HCT116 (cell line): ENCODE data around the gene SUGCT. TPM values are rescaled to one million over a fixed set of nuclear protein-coding genes. Genes with fewer than 3 reads are reported as not detected.

Source experiments
- ATAC-seq: fragments of 200-7000 bp; cut with Tn5 transposase; 2 replicates; pipeline ENCODE4 v1.9.1; 2020; ENCODE audit warnings: mild to moderate bottlenecking, moderate library complexity
- BruUV-seq: library from RNA; stranded (reverse); fragments of 400-500 nt; replicated peaks from 2 replicates; lab custom pipeline; 2021; lab: Mats Ljungman, UMichigan
- CTCF ChIA-PET: fragments of 300-600 bp; sonication (Branson Sonifier 250); formaldehyde crosslinking; loops from one replicate; lab custom pipeline; 2021; ENCODE audit warnings: antibody characterized with exemption; lab: Charles Lee
- POLR2A ChIA-PET: fragments of 300-600, 350-600 bp; sonication (Branson Sonifier 250); formaldehyde crosslinking; loops from one replicate; lab custom pipeline; 2021; ENCODE audit warnings: antibody characterized with exemption; lab: Charles Lee
- RAD21 ChIA-PET, 2 experiments: fragments of 300-600 bp; sonication (Branson Sonifier 250); formaldehyde crosslinking; loops; one replicate each; lab custom pipeline; 2023; ENCODE audit warnings: low total read pairs in 2 of 2; ENCODE audit not compliant: uncharacterized antibody in 2 of 2, unreplicated experiment in 2 of 2, low non-redundant PET in 1 of 2; lab: Charles Lee
- DNase-seq: peaks from one replicate; pipeline ENCODE4 v3.0.0-alpha.2; 2010; ENCODE audit warnings: low read depth, low spot score
- H2AFZ ChIP-seq: fragments of 200-600 bp; shearing (Covaris generic), sonication (generic); 2 replicates; pipeline ENCODE4 v1.6.1; 2017; ENCODE audit warnings: low read depth, mixed run types, mixed read lengths, antibody characterized with exemption, low read length; ENCODE audit not compliant: poor library complexity, severe bottlenecking
- H3K27ac ChIP-seq: 2 replicates; pipeline ENCODE4 v1.5.1; 2012; ENCODE audit warnings: low read depth, low read length
- H3K27me3 ChIP-seq: fragments of 200-600 bp; sonication (generic); 2 replicates; pipeline ENCODE4 v1.6.1; 2016; ENCODE audit warnings: mixed run types, low read length, mixed read lengths; ENCODE audit not compliant: insufficient read depth
- H3K36me3 ChIP-seq, 2 experiments: fragments of 200-500 bp in 1 of 2; fragments of 200-600 bp in 1 of 2; sonication (Bioruptor generic) in 1 of 2; sonication (generic) in 1 of 2; 2 replicates each; pipeline versions ENCODE4 v1.5.1 to v1.6.1; 2014 to 2016; ENCODE audit warnings: low read length in 2 of 2, inconsistent platforms in 1 of 2, mixed read lengths in 1 of 2, mixed run types in 1 of 2; ENCODE audit not compliant: insufficient read depth in 2 of 2, control insufficient read depth in 1 of 2
- H3K4me1 ChIP-seq, 2 experiments: fragments of 200-600 bp in 1 of 2; sonication (generic) in 1 of 2; 2 replicates each; pipeline versions ENCODE4 v1.5.1 to v1.6.1; 2012 to 2017; ENCODE audit warnings: low read length in 2 of 2, inconsistent platforms in 1 of 2, mild to moderate bottlenecking in 1 of 2, mixed read lengths in 1 of 2, mixed run types in 1 of 2, moderate library complexity in 1 of 2; ENCODE audit not compliant: insufficient read depth in 2 of 2, control insufficient read depth in 1 of 2
- H3K4me2 ChIP-seq: fragments of 200-600 bp; sonication (generic); 2 replicates; pipeline ENCODE4 v1.6.1; 2017; ENCODE audit warnings: mixed run types, low read length, mixed read lengths
- H3K4me3 ChIP-seq, 2 experiments: fragments of 200-600 bp in 1 of 2; sonication (generic) in 1 of 2; replicated peaks in 1 of 2; 2 replicates each; pipeline ENCODE4 v1.5.1; 2011 to 2016; ENCODE audit warnings: low read length in 2 of 2, control low read depth in 1 of 2, low read depth in 1 of 2, mild to moderate bottlenecking in 1 of 2, mixed read lengths in 1 of 2, mixed run types in 1 of 2
- H3K79me2 ChIP-seq: fragments of 200-600 bp; sonication (generic); 2 replicates; pipeline ENCODE4 v1.6.1; 2017; ENCODE audit warnings: mild to moderate bottlenecking, mixed run types, low read length, moderate library complexity, mixed read lengths; ENCODE audit not compliant: insufficient read depth
- H3K9ac ChIP-seq: fragments of 200-600 bp; sonication (generic); 2 replicates; pipeline ENCODE4 v1.6.1; 2016; ENCODE audit warnings: low read length, mixed read lengths
- H3K9me2 ChIP-seq: fragments of 200-600 bp; sonication (generic), shearing (Covaris generic); 2 replicates; pipeline ENCODE4 v1.6.1; 2017; ENCODE audit warnings: mixed run types, mild to moderate bottlenecking, moderate library complexity; ENCODE audit not compliant: insufficient read depth
- H3K9me3 ChIP-seq, 2 experiments: fragments of 200-500 bp in 1 of 2; fragments of 200-600 bp in 1 of 2; sonication (Bioruptor generic) in 1 of 2; sonication (generic) in 1 of 2; 2 replicates each; pipeline ENCODE4 v1.6.1; 2014 to 2017; ENCODE audit warnings: low read length in 2 of 2, mixed read lengths in 2 of 2, inconsistent platforms in 1 of 2, low read depth in 1 of 2, mild to moderate bottlenecking in 1 of 2, mixed run types in 1 of 2, moderate library complexity in 1 of 2; ENCODE audit not compliant: control insufficient read depth in 1 of 2, insufficient read depth in 1 of 2
- H4K20me1 ChIP-seq: fragments of 200-600 bp; sonication (generic), shearing (Covaris generic); 2 replicates; pipeline ENCODE4 v1.6.1; 2017; ENCODE audit warnings: mixed run types, mild to moderate bottlenecking, moderate library complexity; ENCODE audit not compliant: insufficient read depth
- CEBPB ChIP-seq: IDR thresholded peaks from 2 replicates; pipeline ENCODE4 v1.6.1; 2012; ENCODE audit warnings: low read depth
- EGR1 ChIP-seq: IDR thresholded peaks from 2 replicates; pipeline ENCODE4 v1.6.1; 2012; ENCODE audit warnings: low read depth
- ELF1 ChIP-seq: IDR thresholded peaks from 2 replicates; pipeline ENCODE4 v1.6.1; 2012; ENCODE audit warnings: low read depth, borderline replicate concordance
- EZH2 ChIP-seq: fragments of 200-600 bp; sonication (generic); IDR thresholded peaks from 2 replicates; pipeline ENCODE4 v1.6.1; 2017; ENCODE audit warnings: antibody characterized with exemption, mixed run types
- EZH2phosphoT487 ChIP-seq: fragments of 200-600 bp; IDR thresholded peaks from 2 replicates; pipeline ENCODE4 v1.6.1; 2018; ENCODE audit warnings: antibody characterized with exemption, borderline replicate concordance
- FOSL1 ChIP-seq: IDR thresholded peaks from 2 replicates; pipeline ENCODE4 v1.6.1; 2012; ENCODE audit warnings: low read depth
- POLR2A ChIP-seq: IDR thresholded peaks from 2 replicates; pipeline ENCODE4 v1.7.0; 2011; ENCODE audit warnings: borderline replicate concordance; ENCODE audit not compliant: insufficient read depth, insufficient read length; ENCODE audit errors: extremely low read depth
- POLR2AphosphoS5 ChIP-seq: IDR thresholded peaks from 2 replicates; pipeline ENCODE4 v1.6.1; 2011; ENCODE audit warnings: mild to moderate bottlenecking, low read depth, low read length, moderate library complexity
- SIN3A ChIP-seq: IDR thresholded peaks from 2 replicates; pipeline ENCODE4 v1.6.1; 2012; ENCODE audit warnings: low read depth
- SP1 ChIP-seq: IDR thresholded peaks from 2 replicates; pipeline ENCODE4 v1.6.1; 2012; ENCODE audit warnings: low read depth
- SRF ChIP-seq: IDR thresholded peaks from 2 replicates; pipeline ENCODE4 v1.6.1; 2012; ENCODE audit warnings: low read depth
- ZBTB33 ChIP-seq: IDR thresholded peaks from 2 replicates; pipeline ENCODE4 v1.6.1; 2011; ENCODE audit warnings: mild to moderate bottlenecking, low read length, moderate library complexity; ENCODE audit not compliant: insufficient replicate concordance; ENCODE audit errors: extremely low read depth
- ZFX ChIP-seq: fragments of 450-650 bp; IDR thresholded peaks from 2 replicates; pipeline ENCODE4 v1.6.1; 2017
- intact Hi-C: fragments of 100-400 bp; cut with micrococcal nuclease; formaldehyde crosslinking; loops from 2 replicates; pipeline ENCODE4 v1.10.0; 2022
- total RNA-seq: library from RNA; stranded (reverse); gene quantifications from one replicate; pipeline ENCODE4 v1.2.1, GENCODE V29; 2021; ENCODE audit not compliant: unreplicated experiment
- TF ChIP-seq, protein P1 (sequence below), 3 experiments: fragments of 200-600 bp in 1 of 3; sonication (generic) in 1 of 3; IDR thresholded peaks in 2 of 3; conservative IDR thresholded peaks in 1 of 3; 2 replicates each; pipeline ENCODE4 v1.5.1; 2012 to 2017; ENCODE audit warnings: low read depth in 2 of 3, low read length in 2 of 3, antibody characterized with exemption in 1 of 3, borderline replicate concordance in 1 of 3, control low read depth in 1 of 3, mild to moderate bottlenecking in 1 of 3, mixed read lengths in 1 of 3, mixed run types in 1 of 3, moderate library complexity in 1 of 3; ENCODE audit not compliant: insufficient read depth in 1 of 3

Gene SUGCT
- total RNA-seq, 1 experiment from 2014 or later, result 4.4 TPM

- no peaks in the 10 kb centered on the region for H4K20me1 ChIP-seq
- ChIA-PET RAD21 (no interaction called here), POLR2A (no interaction called here), CTCF (no interaction called here)
- H3K9me3 ChIP-seq, result no peaks in the 10 kb centered on the region
- no peaks in the 10 kb centered on the region for H3K4me1 ChIP-seq
- H3K4me3 ChIP-seq, result no peak overlapping the region
- DNase-seq (no peak), ATAC-seq (no peak)
- no TSS peak for BruUV-seq
- no peak overlapping the region for H3K4me2 ChIP-seq
- no peaks in the 10 kb centered on the region for H3K36me3 ChIP-seq
- H3K27ac ChIP-seq, result no peak overlapping the region
- intact Hi-C loops, result no loop called here
- no peak overlapping the region for H2AFZ ChIP-seq
- TF ChIP-seq ELF1 (no peak), SRF (no peak), EZH2phosphoT487 (no peak), POLR2A (no peak), CEBPB (no peak), SIN3A (no peak), POLR2AphosphoS5 (no peak), ZBTB33 (no peak), EZH2 (no peak), ZFX (no peak), SP1 (no peak), FOSL1 (no peak), EGR1 (no peak)
- TF ChIP-seq, protein P1, sequence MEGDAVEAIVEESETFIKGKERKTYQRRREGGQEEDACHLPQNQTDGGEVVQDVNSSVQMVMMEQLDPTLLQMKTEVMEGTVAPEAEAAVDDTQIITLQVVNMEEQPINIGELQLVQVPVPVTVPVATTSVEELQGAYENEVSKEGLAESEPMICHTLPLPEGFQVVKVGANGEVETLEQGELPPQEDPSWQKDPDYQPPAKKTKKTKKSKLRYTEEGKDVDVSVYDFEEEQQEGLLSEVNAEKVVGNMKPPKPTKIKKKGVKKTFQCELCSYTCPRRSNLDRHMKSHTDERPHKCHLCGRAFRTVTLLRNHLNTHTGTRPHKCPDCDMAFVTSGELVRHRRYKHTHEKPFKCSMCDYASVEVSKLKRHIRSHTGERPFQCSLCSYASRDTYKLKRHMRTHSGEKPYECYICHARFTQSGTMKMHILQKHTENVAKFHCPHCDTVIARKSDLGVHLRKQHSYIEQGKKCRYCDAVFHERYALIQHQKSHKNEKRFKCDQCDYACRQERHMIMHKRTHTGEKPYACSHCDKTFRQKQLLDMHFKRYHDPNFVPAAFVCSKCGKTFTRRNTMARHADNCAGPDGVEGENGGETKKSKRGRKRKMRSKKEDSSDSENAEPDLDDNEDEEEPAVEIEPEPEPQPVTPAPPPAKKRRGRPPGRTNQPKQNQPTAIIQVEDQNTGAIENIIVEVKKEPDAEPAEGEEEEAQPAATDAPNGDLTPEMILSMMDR (IDR thresholded peaks at IDR 0.05 in 2 of 3, conservative IDR thresholded peaks at IDR 0.05 in 1 of 3; ENCODE audit: borderline replicate concordance in 1 of 3, insufficient read depth in 1 of 3, low read depth in 2 of 3, low read length in 2 of 3), result no peak
- H3K27me3 ChIP-seq, result no peaks in the 10 kb centered on the region
- H3K79me2 ChIP-seq, result no peaks in the 10 kb centered on the region
- no peak overlapping the region for H3K9ac ChIP-seq
- H3K9me2 ChIP-seq, result no peaks in the 10 kb centered on the region
Observed at GRCh38 chr7:40299097-40299496, 164.3 kb downstream of the SUGCT start.
